Breast epithelium (tissue), 3 donors: ENCODE results near the gene KDM4B.

Source experiments
- CTCF ChIP-seq, 3 donors: fragments of 450-650 bp; IDR thresholded peaks; one replicate each; pipeline ENCODE4 v1.5.1; 2016 to 2017; ENCODE audit warnings: antibody characterized with exemption in 3 of 3, mild to moderate bottlenecking in 3 of 3, moderate library complexity in 3 of 3
- POLR2A ChIP-seq: fragments of 450-650 bp; IDR thresholded peaks from one replicate; pipeline ENCODE4 v1.6.1; 2016; ENCODE audit warnings: antibody characterized with exemption, mild to moderate bottlenecking, moderate library complexity
- POLR2AphosphoS5 ChIP-seq, 3 donors: sonication (generic); formaldehyde crosslinking; IDR thresholded peaks; one replicate each; pipeline ENCODE4 v1.6.1; 2017; ENCODE audit warnings: antibody characterized with exemption in 3 of 3

DNA sequence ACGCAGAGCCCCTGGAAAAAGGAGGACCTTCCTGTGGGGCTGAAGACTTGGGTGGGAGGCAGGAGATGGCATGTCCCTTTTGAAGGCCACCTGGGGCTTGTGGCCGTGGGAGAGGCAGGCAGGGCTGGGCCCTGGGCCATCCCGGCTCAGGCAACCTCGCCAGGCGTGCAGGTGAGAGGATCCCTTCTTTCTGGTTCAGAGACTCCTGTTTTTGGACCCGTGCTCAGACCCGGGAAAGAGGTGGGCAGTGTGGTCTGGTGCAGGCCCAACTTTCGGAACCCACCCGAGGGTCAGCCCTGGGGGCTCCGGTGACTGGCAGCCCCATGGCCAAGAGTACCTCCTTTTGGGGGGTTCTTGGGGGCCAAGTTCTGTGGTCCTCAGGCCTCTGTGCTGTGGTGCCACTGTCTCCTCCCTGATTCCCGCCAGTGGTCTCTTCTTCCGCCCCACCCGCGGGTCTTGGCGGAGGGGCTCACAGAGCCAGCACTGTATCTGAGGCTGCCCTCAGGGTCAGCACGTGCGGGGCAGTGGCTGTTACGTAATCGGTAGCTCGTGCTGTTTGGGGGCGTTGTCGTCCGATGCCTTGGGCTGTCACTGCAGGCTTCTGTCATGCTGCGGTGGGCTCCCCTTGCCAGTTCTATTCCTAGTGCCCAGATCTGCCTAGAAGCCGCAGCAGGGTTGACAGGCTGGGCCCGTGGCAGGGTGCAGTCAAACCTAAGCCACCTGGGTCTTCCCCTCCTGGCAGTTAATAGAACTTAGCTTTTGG is 42.7 kb downstream of the KDM4B start:
- TF ChIP-seq POLR2A (no peak), CTCF (IDR thresholded peaks at IDR 0.05) (no peak), POLR2AphosphoS5 (IDR thresholded peaks at IDR 0.05) (no peak)
